Heart left ventricle (tissue), 16 donors: ENCODE results near the gene SLC26A9. TPM values are rescaled to one million over a fixed set of nuclear protein-coding genes. Genes with fewer than 3 reads are reported as not detected.

Experiments
- ATAC-seq, 4 donors: fragments of 200-7000 bp; cut with Tn5 transposase; one replicate each; pipeline ENCODE4 v1.9.1; 2020 to 2022; ENCODE audit warnings: moderate library complexity in 4 of 4, mild to moderate bottlenecking in 3 of 4, moderate number of reproducible peaks in 1 of 4
- DNase-seq, 5 donors: peaks; one replicate each; pipeline ENCODE4 v3.0.0-alpha.2; 2020
- H3K27ac ChIP-seq, 12 donors: fragments of 200-600 bp; sonication (generic) in 4 of 12; one replicate each; pipeline versions ENCODE4 v1.5.0 to v1.8.0; 2016 to 2022; ENCODE audit warnings: mild to moderate bottlenecking in 2 of 12
- H3K27me3 ChIP-seq, 9 donors: fragments of 200-600 bp; sonication (generic) in 2 of 9; one replicate each; pipeline versions ENCODE4 v1.5.1 to v1.8.0; 2016 to 2022; ENCODE audit warnings: mild to moderate bottlenecking in 3 of 9
- H3K36me3 ChIP-seq, 9 donors: fragments of 200-600 bp; sonication (generic) in 2 of 9; one replicate each; pipeline versions ENCODE4 v1.5.0 to v1.8.0; 2018 to 2022; ENCODE audit warnings: mild to moderate bottlenecking in 2 of 9
- H3K4me1 ChIP-seq, 12 donors: fragments of 200-600 bp; sonication (generic) in 4 of 12; one replicate each; pipeline versions ENCODE4 v1.5.0 to v1.8.0; 2016 to 2022; ENCODE audit warnings: mild to moderate bottlenecking in 3 of 12
- H3K4me3 ChIP-seq, 12 donors: fragments of 200-600 bp; sonication (generic) in 4 of 12; one replicate each; pipeline versions ENCODE4 v1.5.0 to v1.8.0; 2017 to 2022; ENCODE audit warnings: mild to moderate bottlenecking in 9 of 12, moderate library complexity in 4 of 12
- H3K9me3 ChIP-seq, 12 donors: fragments of 200-600 bp; sonication (generic) in 4 of 12; one replicate each; pipeline versions ENCODE4 v1.5.0 to v1.8.0; 2016 to 2022; ENCODE audit warnings: mild to moderate bottlenecking in 1 of 12
- CTCF ChIP-seq, 12 donors: fragments of 200-600 bp; sonication (generic) in 4 of 12; IDR thresholded peaks; one replicate each; pipeline versions ENCODE4 v1.5.0 to v1.8.0; 2018 to 2022; ENCODE audit warnings: antibody characterized with exemption in 12 of 12, mild to moderate bottlenecking in 5 of 12
- POLR2A ChIP-seq, 2 donors: fragments of 450-650 bp; IDR thresholded peaks; one replicate each; pipeline ENCODE4 v1.6.1; 2017; ENCODE audit warnings: antibody characterized with exemption in 2 of 2, mild to moderate bottlenecking in 2 of 2, moderate library complexity in 2 of 2
- WGBS, 4 donors: extraction: QIAGEN DNeasy Blood & Tissue Kit in 2 of 4; methylation state at CpG; one replicate each; pipeline versions ENCODE4 v1.1.5 to v1.1.7; 2013 to 2018; 5-methylcytosine and 5-hydroxymethylcytosine counted together
- intact Hi-C, 10 donors: fragments of 100-400 bp; cut with DNase I; formaldehyde crosslinking; loops; one replicate each; pipeline versions ENCODE4 v1.11.1 to v1.14.2; 2022
- polyA plus RNA-seq, 2 donors: library from polyadenylated mRNA; stranded (reverse); fragments of 200-250 nt; gene quantifications; one replicate each; pipeline ENCODE4 v1.2.3, GENCODE V29; 2013
- total RNA-seq, 9 donors: library from RNA; depleted of rRNA in 2 of 9; stranded (reverse); fragments of >200 nt in 2 of 9; fragmentation: NEBNext Ultra II Directional in 3 of 9; extraction: Animal tissue kit (Norgen Biotek cat#: 25700) in 3 of 9; gene quantifications; one replicate each; pipeline versions ENCODE4 v1.1.0 to v1.2.4, GENCODE V29; 2016 to 2023
- donor health status: ischemic (EF 13 %, LVEDD 7.1; RV severe dilation, severe dysfunction).
- donor health status: healthy with polysubstance abuse.
- donor health status: DM: no; HTN: yes; CAD: no.
- donor health status: DM: no; HTN: no; CAD: no.
- donor health status: ischemic (EF 25% LVEDD 6.9; RV normal size, moderate dysfunction).
- donor health status: ischemic (EF 25% LVEDD 5.7; RV mildly dilated, moderate dysfunction).
- donor health status: healthy.
- donor health status: DM: yes; HTN: yes; CAD: no.
- donor health status: ischemic (EF 35%, LVEDD 5.7; RV mildly dilated, moderate dysfunction).
- donor health status: nonischemic (EF 11% LVEDD 7.7; RV severe dilation, severe dysfunction).
- donor health status: DM: yes; HTN: yes; CAD: no.
- donor health status: PGD.
- donor health status: ischemic (EF 29% LVEDD 5.4; RV normal size, mild dysfunction).
- donor health status: nonischemic (EF 23%, LVEDD 6.1; RV moderate dilation, normal function).

The SLC26A9 gene
- total and polyA plus RNA-seq, 11 donors: 4.1 to 39.6 (median 11.0) TPM

GRCh38 chr1:205976708-205977401 lies 33.6 kb upstream of the SLC26A9 start:
- ATAC-seq: peak; percentile 82 to 95 (median 92)
- Histone ChIP-seq H3K9me3 (no peaks in the 10 kb centered on the region), H3K27ac (peak overlapping the region; percentile 28 to 91 (median 79)), H3K27me3 (no peaks in the 10 kb centered on the region), H3K4me1 (peaks cover 0 to 32% (median 17%) of the 10 kb centered on the region in 12 donors), H3K36me3 (peaks cover 0 to under 1% (median 0%) of the 10 kb centered on the region in 9 donors), H3K4me3 (no peak overlapping the region)
- peak; percentile 72 to 92 (median 82) for DNase-seq
- 38 to 66% (median 43%) methylated on average over 5 to 8 of the region's 8 CpGs for WGBS, 4 donors
- intact Hi-C loops: loop anchor here (1.0 to 10.0 kb wide), 16 partner anchors 56 to 385 kb away; partner anchors contain the start of gene SLC41A1 (in 1 of the 10)
- TF ChIP-seq CTCF (IDR thresholded peaks at IDR 0.05) (peak in 1 of 12 donors; percentile 9), POLR2A (IDR thresholded peaks at IDR 0.05) (no peak)

- no peaks in the 10 kb centered on the region for H3K9me3 ChIP-seq
- TF ChIP-seq CTCF (IDR thresholded peaks at IDR 0.05): no peak
- no peak for TF ChIP-seq POLR2A (IDR thresholded peaks at IDR 0.05)
- no peaks in the 10 kb centered on the region for H3K27me3 ChIP-seq
- intact Hi-C loops: loop anchor here (1.0 to 10.0 kb wide), 14 partner anchors 55 to 384 kb away; partner anchors contain the start of gene SLC41A1 (in 1 of the 10)
- peaks cover 0 to 40% (median 17%) of the 10 kb centered on the region in 12 donors for H3K4me1 ChIP-seq
- no peaks in the 10 kb centered on the region for H3K36me3 ChIP-seq
- no peak overlapping the region for H3K4me3 ChIP-seq
- DNase-seq (no peak), ATAC-seq (no peak)
- WGBS, 4 donors: 60 to 83% (median 82%) methylated on average over 3 to 4 of the region's 4 CpGs
- peak overlapping the region in 11 of 12 donors; percentile 47 to 91 (median 81) for H3K27ac ChIP-seq
Observed at GRCh38 chr1:205976036-205976435, 32.8 kb upstream of the SLC26A9 start.

GRCh38 chr1:205975387-205975998 lies 32.2 kb upstream of the SLC26A9 start:
- DNase-seq (no peak), ATAC-seq (peak in 2 of 4 donors; percentile 3 to 5)
- Histone ChIP-seq H3K4me3 (no peak overlapping the region), H3K36me3 (no peaks in the 10 kb centered on the region), H3K9me3 (no peaks in the 10 kb centered on the region), H3K27ac (peak overlapping the region in 9 of 12 donors; percentile 65 to 91 (median 82)), H3K27me3 (no peaks in the 10 kb centered on the region), H3K4me1 (peaks cover 0 to 43% (median 17%) of the 10 kb centered on the region in 12 donors)
- WGBS, 4 donors: 55 to 74% (median 68%) methylated on average over 9 to 15 of the region's 15 CpGs
- intact Hi-C loops: loop anchor here (5.0 to 10.0 kb wide), 8 partner anchors 163 to 383 kb away; partner anchors contain the start of gene SLC41A1 (in 1 of the 10)
- no peak for TF ChIP-seq CTCF (IDR thresholded peaks at IDR 0.05)
- TF ChIP-seq POLR2A (IDR thresholded peaks at IDR 0.05): no peak

- no peak for ATAC-seq
- intact Hi-C loops: loop anchor here (5.0 to 10.0 kb wide), 8 partner anchors 162 to 382 kb away; partner anchors contain the start of gene SLC41A1 (in 1 of the 10)
- TF ChIP-seq CTCF (IDR thresholded peaks at IDR 0.05): no peak
- TF ChIP-seq POLR2A (IDR thresholded peaks at IDR 0.05): no peak
- no peak overlapping the region for H3K27ac ChIP-seq
- H3K4me3 ChIP-seq: no peak overlapping the region
- H3K27me3 ChIP-seq: no peaks in the 10 kb centered on the region
- 84 to 91% (median 88%) methylated on average over 3 of the region's 3 CpGs for WGBS, 4 donors
- DNase-seq: no peak
- H3K4me1 ChIP-seq: peaks cover 0 to 43% (median 17%) of the 10 kb centered on the region in 12 donors
- H3K36me3 ChIP-seq: no peaks in the 10 kb centered on the region
- H3K9me3 ChIP-seq: no peaks in the 10 kb centered on the region
Observed at GRCh38 chr1:205974712-205975111, 31.5 kb upstream of the SLC26A9 start.
